HL-60/S4 (cell line): ENCODE data around the gene BSX.

Experiments used
- in situ Hi-C: fragments of 300-500 bp; cut with MboI; formaldehyde crosslinking; loops from 2 replicates; pipeline ENCODE4 v1.14.3; 2022; ENCODE audit warnings: low sequenced_read_pairs

The BSX gene

DNA sequence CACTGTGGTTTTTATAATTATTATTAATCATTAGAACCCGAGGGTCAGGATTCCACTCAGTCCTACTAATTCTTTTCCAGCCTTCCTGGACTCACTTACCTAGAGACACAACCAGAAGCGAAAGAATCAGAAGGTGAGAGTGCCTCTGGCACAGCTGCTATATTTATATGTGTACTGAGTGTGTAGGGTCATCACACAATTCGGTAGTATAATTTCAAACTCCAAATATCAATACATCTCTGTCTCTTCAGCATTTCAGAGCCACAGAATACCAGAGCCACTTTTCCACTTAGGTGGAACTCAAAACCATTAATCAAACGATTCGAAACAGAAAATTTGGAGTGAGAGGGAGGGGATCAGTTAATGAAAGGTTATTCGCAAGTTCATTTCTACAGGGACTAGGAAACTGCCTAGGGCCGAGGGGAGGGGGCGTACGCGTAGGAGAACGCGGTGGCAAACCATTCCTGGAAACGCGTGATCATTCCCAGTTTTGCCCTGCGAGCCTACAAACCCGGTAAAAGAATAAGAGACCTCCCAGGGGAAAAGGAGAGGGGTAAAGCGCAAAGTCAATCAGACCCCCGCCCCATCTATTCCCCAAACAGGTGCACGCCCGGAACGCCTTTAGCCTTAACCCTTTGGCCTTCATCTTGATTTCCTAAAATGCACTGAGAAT is 5.4 kb downstream of the BSX start:
- in situ Hi-C loops: no loop called here

DNA sequence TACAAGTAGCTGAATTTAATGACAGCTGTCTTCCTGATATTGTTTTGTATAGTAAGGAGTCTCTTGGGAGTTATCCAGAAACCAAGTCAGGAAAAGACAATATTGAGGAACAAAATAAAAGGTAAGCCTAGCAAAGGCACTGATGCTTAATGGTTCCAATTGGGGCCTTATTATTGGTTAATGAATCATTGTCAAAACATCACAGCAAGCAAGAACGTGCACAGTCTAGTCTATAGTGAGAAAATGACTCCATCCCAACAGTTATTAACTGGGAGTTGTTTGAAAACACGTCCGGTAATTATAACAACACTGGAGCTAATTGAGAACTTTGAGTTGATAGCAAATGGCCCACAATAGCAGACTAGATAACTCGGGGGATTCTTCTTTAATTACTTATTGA is 17.7 kb downstream of the BSX start:
- in situ Hi-C loops: no loop called here

- in situ Hi-C loops: no loop called here
Measured at GRCh38 chr11:122954455-122954854, 27.2 kb downstream of the BSX start.

GRCh38 chr11:122951211-122951610 is 30.4 kb downstream of the BSX start:
- in situ Hi-C loops: no loop called here

DNA sequence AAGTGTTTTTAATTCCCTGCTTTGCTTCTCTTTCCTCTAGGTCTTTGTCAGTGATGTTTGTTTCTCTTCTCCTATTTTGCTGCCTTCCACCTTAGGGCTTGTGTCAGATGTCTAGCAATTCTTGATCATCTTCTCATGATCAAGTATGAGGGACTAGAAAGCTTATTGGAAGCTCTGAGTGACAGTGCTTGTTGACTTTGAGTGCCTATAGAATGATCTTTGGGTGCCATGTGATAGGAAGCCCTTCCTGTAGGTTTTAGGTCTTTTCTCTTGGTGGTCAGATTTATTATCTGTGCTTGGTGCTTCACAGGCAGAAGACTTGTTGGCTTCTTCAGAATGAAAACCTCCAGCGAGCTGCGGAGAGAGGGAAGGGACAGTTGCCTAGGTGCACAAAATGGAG is 43.1 kb downstream of the BSX start:
- in situ Hi-C loops: no loop called here

GRCh38 chr11:122937983-122938382 is 43.7 kb downstream of the BSX start:
- in situ Hi-C loops: no loop called here

- in situ Hi-C loops: no loop called here
Measured at GRCh38 chr11:122933416-122933815, 48.2 kb downstream of the BSX start.

DNA sequence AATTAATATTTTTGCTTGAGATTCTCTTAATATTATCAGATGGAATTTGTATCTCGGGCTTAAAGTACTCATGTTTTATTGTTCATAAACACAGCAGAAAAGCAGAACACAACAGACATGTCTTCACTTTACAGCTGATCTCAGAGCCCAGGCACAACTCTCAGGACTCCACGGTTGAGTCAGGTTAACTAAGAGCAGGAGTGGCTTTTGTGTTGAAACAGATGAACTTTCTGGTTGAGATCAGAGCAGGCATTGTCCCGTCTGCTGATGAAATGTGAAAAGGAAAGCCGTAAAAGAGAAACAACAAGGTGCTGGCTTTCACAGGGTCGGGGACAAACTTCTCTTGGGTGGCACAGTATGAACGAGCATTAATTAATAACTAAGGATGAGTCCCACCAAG is 50.1 kb downstream of the BSX start:
- in situ Hi-C loops: no loop called here
